HG02840 (cell line): ENCODE measurements around the gene TEX28.
"Not testable (repeated sequence)": the region's sequence is repeated elsewhere in the genome, so short reads cannot be mapped to it uniquely, and the experiment has no call there.

Experiments used
- ATAC-seq: cut with Tn5 transposase; IDR thresholded peaks from one replicate; pipeline ENCODE4 v1.9.1; 2021; ENCODE audit warnings: mild to moderate bottlenecking, moderate library complexity, moderate number of reproducible peaks; ENCODE audit not compliant: unreplicated experiment, low FRiP score

The TEX28 gene

GRCh38 chrX:154312116-154312515 lies 17.2 kb upstream of the TEX28 start:
- ATAC-seq = no peak

GRCh38 chrX:154310616-154311536 lies 16.0 kb upstream of the TEX28 start:
- no peak for ATAC-seq

DNA sequence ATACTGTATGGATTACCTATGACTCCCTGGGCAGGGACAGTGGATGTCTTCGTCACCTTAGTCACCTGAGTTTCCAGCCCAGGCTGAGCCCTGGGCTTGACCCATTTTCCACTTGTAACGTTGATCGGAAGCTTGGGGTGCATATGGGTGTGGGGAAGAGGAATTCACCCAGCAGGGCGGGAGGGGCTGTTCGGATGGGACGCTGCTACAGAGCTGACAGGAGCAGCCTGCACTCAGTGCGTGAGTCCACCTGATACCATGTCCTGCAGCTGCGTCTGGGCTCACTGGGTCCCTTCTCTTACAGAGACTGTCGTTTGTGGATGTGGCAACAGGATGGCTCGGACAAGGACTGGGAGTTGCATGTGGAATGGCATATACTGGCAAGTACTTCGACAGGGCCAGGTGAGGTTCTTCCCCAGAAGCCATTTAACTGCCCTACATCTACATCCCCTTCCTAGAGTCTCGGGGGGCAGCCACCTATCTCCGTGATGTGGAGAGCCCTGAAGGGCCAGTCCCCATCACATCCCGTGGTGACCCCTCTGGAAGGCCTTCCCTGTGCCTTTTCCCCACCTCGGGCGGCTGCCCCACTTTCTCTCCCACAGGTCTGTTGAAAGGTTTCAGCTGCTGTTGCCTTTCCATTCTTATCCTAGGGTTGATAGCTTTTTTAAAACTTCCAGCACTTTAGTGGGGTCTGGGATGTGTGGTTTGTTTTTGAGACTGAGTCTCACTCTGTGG lies 14.3 kb upstream of the TEX28 start:
- ATAC-seq = no peak

DNA sequence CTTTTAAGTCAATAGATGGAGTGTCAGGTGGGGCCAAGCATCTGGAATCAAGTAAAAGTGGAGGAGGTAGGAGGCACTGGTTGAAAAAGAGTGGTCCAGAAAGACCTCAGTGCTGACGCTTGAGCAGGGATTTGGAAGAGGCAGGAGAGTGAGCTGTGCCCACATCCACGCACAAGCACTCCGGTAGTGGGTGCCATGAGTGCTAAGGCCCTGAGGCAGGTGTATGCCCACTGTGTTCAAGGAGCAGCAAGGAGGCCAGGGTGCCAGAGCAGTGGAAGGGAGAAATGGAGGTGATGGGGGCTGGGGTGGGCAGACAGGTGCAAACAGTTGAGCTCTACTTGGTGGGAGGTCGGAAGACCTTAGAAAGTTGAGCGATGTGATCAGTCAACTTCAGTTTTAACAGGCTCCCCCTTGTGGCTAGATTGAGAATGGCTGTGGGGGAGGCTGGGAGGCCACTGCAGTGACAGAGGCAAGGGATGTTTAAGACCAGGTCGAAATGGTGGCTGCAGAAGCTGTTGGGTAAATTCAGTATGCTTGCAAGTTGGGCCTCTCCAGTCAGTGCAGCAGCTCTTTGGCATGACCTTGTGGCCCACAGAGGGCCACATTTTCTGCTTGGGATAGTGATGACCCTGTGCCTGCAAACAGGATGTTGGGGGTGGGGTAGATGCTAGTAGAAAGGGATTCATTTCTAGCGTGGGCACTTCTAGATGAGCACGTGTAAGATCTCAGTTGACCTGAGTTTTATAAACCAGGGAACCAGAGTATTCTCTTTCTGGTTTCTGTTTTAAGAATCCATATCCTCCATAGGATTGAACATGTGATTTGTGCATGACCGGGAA lies 13.4 kb upstream of the TEX28 start:
- ATAC-seq = no peak

GRCh38 chrX:154307202-154307601 lies 12.3 kb upstream of the TEX28 start:
- no peak for ATAC-seq

GRCh38 chrX:154305541-154306205 lies 10.7 kb upstream of the TEX28 start:
- no peak for ATAC-seq

- no peak for ATAC-seq
Measured at GRCh38 chrX:154304846-154305245, 9.9 kb upstream of the TEX28 start.

DNA sequence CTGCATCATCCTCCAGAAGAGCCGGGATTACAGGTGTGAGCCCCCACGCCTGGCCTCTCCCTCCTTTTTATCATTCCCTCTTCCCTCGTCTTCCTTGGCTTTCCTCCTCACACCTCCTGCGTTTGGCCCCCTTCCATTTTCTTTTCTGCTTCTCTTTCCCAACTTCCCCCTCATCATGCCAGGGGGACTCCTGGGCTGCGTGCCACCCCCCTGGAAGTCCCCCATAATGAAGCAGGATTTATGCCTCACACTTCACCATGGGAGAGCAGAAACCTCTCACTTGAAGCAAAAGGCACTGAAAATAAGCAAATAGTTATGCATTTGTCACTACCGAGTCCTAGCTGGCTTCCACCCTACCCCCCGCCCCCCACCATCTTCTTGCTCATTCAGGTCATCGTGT lies 8.6 kb upstream of the TEX28 start:
- ATAC-seq = no peak

GRCh38 chrX:154302998-154303397 lies 8.1 kb upstream of the TEX28 start:
- not testable (repeated sequence) for ATAC-seq

DNA sequence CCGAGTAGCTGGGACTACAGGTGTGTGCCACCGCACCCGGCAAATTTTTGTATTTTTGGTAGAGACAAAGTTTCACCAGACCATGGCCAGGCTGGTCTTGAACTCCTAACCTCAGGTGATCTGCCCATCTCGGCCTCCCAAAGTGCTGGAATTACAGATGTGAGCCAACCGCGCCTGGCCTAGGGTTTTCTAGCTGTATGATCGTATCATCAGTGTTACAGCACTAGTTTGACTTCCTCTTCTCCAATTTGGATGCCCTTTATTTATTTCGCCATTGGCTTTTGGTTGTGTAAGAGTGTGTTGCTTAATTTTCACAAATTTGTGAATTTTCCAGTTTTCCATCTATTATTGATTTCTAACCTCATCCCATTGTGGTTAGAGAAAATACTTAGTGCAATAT lies 5.9 kb upstream of the TEX28 start:
- ATAC-seq = no peak

- no peak for ATAC-seq
Measured at GRCh38 chrX:154298312-154298711, 3.4 kb upstream of the TEX28 start.

DNA sequence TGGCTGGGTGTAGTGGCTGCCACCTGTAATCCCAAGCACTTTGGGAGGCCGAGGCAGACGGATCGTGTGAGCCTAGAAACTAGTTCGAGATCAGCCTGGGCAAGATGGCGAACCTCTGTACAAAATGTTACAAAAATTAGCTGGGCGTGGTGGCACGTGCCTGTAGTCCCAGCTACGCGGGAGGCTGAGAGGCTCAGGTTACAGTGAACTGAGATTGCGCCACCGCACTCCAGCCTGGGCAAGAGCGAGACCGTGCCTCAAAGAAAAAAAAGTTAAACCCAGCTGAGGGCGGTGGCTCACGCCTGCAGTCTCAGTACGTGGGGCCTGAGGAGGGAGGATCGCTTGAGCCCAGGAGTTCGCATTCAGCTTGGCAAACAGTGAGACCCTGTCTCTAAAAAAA lies 1.8 kb upstream of the TEX28 start:
- ATAC-seq = no peak

- ATAC-seq = no peak
Measured at GRCh38 chrX:154295664-154296310, 863 bp upstream of the TEX28 start, which contains the start of gene TKTL1. TSS of gene TKTL1 (plus strand) at chrX:154295795. CDS start at chrX:154295860, 65 bp downstream.

DNA sequence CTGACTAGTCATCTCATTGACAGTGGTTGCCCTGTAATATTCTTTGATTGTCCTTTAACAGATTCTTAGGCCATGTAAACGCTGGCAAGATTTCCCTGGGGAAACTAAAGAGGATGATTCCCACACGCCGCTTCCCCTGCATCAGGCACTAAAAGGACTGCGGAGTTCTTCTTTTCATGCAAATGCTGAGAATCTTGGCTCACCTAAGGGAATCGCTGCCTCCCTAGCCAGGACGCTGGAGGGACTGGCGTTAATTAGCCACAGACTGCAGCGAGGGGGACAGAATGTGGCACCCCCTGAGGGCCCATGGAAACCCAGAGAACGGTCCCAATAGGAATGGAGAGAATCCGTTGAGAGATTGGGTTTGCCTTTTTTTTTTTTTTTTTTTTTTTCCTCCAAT lies 8.5 kb downstream of the TEX28 start:
- ATAC-seq = not testable (repeated sequence)

- ATAC-seq = not testable (repeated sequence)
Measured at GRCh38 chrX:154284489-154285338, 10.2 kb downstream of the TEX28 start.

DNA sequence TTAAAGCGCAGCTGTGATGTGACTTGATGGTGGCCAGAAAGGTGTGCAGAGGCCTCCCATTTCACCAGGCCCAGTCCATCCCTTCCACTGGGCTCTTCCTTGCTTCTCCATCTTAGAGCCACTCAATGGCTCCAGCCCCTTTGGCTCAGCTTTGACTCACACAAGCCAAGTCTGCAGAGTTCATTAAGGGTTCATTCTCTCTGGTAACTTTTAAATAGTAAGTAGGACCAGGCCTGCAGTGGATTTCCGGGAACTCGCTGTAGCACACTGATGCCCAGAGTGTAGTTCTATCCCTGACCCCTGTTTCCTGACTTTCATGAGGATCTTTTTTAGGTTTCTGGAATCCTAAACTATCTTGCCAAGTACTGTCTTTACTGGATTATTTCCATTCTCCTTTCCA lies 25.7 kb downstream of the TEX28 start:
- ATAC-seq = not testable (repeated sequence)

GRCh38 chrX:154263072-154263471 lies 31.9 kb downstream of the TEX28 start:
- ATAC-seq = not testable (repeated sequence)

- ATAC-seq = not testable (repeated sequence)
Measured at GRCh38 chrX:154258711-154259110, 36.2 kb downstream of the TEX28 start.

- not testable (repeated sequence) for ATAC-seq
Measured at GRCh38 chrX:154257282-154257681, 37.6 kb downstream of the TEX28 start, which contains the start of gene OPN1MW3. TSS of gene OPN1MW3 (plus strand) at chrX:154257582. CDS start at chrX:154257620, 38 bp downstream.
